Prostate gland (tissue), 2 donors: ENCODE data around the gene ZC3H7A.

Source experiments
- CTCF ChIP-seq, 4 experiments: fragments of 200-600 bp in 2 of 4; fragments of 450-650 bp in 2 of 4; sonication (generic) in 2 of 4; IDR thresholded peaks; 1 replicate in 3 of 4; 2 replicates in 1 of 4; pipeline ENCODE4 v1.5.1; 2016 to 2019; ENCODE audit warnings: antibody characterized with exemption in 4 of 4, mild to moderate bottlenecking in 2 of 4, moderate library complexity in 2 of 4
- POLR2A ChIP-seq: fragments of 450-650 bp; IDR thresholded peaks from one replicate; pipeline ENCODE4 v1.6.1; 2016; ENCODE audit warnings: antibody characterized with exemption, mild to moderate bottlenecking
- POLR2AphosphoS5 ChIP-seq: sonication (generic); formaldehyde crosslinking; IDR thresholded peaks from one replicate; pipeline ENCODE4 v1.6.1; 2017; ENCODE audit warnings: antibody characterized with exemption

- TF ChIP-seq CTCF (IDR thresholded peaks at IDR 0.05) (no peak), POLR2A (no peak), POLR2AphosphoS5 (no peak)
These were observed 71.0 kb downstream of the ZC3H7A start for GRCh38 chr16:11726008-11726407.
